Measurements from ENCODE around the gene TIE1.
"Not testable (repeated sequence)": the region's sequence is repeated elsewhere in the genome, so short reads cannot be mapped to it uniquely, and the experiment has no call there.

TIE1 gene

DNA sequence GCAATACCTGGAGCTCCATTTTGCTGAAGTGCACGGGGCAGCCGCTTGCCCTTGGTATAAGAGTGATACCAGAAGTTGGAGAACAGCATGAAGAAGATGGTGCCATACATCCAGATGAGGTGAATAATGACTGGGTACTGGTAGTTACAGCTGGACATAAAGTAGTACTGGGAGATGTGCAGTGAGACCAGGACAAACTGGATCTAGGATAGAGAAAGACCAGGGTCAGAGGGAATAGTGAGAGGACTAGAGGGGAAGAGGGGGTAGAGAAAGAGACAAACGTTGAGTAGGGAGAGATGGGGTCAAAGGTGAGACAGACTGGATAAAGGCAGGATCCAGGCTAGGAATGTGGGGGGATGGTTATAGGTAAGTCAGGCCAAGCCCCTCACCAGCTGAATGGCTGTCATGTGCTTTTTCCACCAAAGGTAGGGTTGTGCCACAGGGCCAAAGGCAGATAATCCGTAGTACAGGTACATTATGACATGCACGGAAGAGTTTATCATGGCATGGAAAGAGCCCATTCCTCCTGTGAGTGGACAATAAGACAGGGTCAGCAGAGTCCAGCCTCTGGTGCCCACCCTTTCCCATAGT, 63.2 kb downstream of the TIE1 start:
- DNase-seq = no peak

DNA sequence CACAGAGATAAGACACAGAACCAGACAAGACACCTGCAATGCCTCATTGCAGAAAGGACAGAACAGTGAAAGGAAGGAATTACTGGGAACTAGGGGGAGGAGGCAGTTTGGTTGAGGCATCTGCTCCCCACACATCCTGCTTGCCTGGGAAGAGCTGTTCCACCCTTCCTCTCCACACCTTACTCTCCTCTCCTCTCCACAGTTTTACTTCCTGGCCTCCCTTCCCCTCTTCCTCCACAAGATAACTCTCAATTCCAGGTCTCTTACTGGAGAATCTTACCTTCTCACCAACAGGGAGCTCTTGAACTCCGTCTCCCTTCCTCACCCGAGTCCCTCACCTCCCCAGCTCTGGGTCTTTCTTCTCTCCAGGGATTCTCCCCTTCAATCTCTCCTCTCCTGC, 64.9 kb downstream of the TIE1 start:
- no peak for DNase-seq

DNA sequence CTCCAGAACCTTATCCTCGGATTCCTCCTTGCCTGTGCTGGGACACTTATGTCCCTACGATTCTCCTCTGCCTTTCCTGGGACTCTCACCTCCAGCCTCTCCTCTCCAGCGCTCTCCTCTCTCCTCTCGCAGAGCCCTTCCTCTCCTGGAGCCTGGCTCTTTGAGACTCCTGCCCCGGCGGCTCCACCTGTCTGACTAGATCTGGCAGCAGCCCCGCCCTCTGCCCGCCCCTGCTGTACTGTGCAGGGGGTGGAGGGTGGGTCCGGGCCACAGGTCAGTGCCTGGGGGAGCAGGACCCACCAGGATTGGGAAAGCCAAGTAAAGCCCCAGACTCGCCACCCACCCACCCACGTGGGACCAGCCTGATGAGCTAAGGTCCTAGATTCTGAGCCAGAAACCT, 65.4 kb downstream of the TIE1 start:
- DNase-seq = no peak

DNA sequence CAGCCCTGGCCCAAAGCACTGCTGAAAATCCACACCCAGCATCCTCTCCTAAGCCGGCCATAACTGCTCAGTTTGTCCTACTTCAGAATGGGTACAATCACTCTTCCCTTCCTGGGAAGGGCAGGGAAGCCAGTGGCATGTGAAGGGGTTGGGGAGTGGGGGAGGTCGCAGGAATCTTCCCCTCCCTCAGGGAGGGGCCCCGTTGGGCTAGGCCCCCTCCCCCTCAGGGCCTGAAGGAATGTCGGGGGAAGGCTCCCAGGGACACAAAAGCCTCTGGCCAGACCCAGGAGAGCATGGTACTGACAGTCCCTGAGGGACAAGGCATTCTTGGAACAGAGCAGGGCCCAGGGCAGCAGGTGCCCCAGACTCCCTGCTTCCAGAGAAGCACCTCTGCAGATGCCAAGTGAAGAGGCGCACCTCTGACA, 65.8 kb downstream of the TIE1 start:
- DNase-seq = no peak

DNA sequence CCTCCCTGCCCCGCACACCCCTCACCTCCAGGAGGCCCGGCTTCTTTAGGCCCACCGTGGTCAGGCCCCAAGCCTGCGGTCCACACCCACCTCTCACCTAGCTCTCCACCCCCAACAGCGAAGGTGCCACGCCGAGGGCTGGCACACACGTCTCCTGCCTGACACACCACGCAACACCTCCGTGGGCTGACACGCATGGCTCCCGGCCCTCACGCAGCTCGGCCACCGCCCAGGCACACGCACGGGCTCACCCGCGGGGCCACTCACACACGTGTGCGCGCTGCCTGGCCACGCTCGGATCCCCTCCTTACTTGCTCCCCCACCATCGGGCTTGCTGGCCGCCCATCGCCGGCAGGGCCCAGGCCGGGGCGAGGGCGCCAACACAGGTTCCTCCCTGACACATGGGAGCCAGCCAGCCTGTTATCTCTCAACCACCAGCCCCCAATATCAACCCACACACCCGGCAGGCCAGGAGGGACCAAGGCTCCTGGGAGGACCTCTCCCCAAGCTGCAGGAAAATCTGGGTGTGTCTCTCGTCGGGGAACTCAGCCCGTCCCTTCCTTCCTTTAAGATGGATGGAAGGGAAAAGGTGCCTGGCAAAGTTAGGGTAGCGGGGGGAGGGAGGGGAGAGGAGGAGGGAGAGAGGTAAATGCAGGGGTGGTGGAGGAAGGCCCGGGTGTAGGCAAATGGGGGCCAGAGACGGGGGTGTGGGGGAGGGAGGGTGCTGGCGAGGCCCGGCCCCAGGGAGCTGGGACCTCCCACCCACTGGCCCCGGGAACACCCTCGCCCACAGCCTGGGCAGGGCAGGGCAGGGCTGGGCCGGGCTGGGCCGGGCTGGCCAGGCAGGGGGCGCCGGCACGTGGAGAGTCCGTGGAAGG, 66.5 kb downstream of the TIE1 start:
- peak in 2 of 4 experiments; percentile 36 to 63 for DNase-seq

DNA sequence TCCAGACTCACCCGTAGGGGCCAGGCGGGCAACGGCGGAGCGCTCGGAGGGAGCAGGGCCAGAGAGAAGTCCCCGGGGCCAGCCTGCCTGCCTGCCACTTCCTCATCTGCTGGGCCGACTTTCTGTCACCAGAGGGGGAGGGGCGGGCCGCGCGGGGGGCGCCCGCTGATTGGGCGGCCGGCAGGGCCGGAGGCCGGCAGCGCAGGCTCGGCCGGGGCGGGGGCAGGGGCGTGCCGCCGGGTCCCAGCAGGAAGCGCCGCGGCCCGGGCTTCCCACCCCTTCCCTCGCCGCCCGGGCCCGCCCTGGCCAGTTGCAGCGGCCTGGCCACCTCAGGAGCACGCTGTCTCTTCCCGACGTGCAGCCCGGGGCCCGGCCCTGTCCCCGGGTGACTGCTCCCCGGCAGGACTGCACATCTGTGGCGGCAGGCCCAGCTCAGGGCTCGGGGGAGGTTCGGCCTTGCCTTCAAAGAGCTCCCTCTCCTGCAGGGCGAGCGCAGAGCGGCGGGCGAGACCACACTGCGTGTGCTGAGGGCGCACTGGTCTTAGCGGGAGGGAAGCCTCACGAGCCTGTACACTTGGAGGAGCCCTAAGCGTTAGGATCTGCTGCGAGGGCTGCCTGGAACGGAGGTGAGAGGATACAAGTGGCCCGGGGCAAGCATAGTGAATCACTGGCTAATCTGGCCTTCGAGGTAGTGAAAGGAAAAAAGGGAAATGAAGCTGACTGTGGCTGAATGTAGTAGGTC, 67.3 kb downstream of the TIE1 start, which contains the start of gene ELOVL1:
ELOVL1 (minus strand) TSS at position 108 of the 742 bp plus-strand sequence. CDS start 2,402 bp downstream, outside the sequence.
- DNase-seq = peak; percentile 72 to 77 (median 74)

DNA sequence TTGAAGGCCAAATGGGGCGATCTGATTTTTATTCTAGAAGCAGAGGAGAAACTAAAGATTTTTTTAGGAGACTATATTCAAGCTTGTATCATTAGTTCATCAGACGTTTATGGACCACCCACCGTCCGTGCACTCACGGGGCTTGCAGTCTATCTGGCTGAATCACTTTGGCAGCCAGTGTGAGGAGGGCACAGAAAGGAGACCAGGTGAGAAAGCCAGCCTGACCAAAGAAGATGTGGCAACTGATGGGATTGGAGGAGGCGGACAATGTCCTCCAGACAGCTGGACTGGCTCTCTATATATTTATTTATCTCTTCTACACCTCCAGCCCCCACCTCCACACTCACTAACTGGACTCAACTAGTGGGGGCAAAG, 67.9 kb downstream of the TIE1 start:
- no peak for DNase-seq

DNA sequence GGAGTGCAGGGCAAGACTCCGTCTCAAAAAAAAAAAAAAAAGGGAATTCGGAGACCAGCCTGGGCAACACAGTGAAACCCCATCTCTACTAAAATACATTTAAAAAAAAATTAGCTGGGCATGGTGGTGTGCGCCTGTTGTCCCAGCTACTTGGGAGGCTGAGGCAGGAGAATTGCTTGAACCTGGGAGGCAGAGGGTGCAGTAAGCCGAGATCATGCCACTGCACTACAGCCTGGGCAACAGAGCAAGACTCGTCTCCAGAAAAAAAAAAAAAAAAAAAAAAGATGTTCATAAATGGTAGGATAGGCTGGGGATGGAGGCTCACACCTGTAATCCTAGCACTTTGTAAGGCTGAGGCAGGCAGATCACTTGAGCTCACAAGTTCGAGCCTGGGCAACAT, 69.0 kb downstream of the TIE1 start:
- not testable (repeated sequence) for DNase-seq

DNA sequence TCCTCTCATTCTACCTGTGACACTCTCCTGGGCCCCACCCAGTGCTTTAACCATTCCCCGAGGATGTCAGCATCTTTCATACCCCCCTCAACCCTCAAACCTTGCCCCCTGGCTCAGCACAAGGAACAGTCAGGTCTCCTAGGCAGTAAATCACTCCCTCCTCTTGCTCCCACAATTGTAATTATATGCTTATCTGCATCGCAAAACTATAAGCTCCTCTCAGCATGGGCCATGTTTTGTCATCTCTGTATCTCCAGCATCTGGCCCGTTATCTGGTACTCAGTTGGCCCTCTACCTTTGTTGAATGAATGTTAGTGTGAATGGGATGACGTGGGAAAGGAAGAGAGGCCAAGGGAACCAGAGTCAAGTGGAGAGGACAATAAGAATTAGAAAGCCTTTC, 69.8 kb downstream of the TIE1 start:
- no peak for DNase-seq

DNA sequence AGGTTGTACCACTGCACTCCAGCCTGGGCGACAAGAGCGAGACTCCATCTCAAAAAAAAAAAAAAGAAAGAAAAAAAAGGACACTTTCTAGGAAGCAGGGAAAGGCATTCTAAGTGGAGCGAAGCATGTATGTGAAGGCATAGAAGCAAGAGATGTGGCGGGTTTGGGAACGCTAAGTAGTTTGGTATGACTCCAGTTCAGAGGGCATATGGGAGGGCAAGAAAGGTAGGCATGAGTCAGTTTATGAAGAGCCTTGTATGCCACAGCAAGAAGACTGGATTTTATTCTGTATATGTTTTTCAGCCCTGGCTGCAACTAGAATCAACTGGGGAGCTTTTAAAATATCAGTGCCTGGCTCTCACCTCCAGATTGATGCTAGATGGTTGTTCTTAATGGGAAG, 71.4 kb downstream of the TIE1 start:
- DNase-seq = no peak

Data from activated CD4-positive, CD25-positive, alpha-beta regulatory T cell (primary cell).